A673 (cell line): ENCODE results near the gene CLSTN1. TPM values are rescaled to one million over a fixed set of nuclear protein-coding genes. Genes with fewer than 3 reads are reported as not detected.

Experiments used
- BruUV-seq: library from RNA; stranded (reverse); fragments of 400-500 nt; replicated peaks from 2 replicates; lab custom pipeline; 2021; lab: Mats Ljungman, UMichigan
- CTCF ChIA-PET: fragments of 300-600 bp; sonication (Branson Sonifier 250); formaldehyde crosslinking; loops from one replicate; lab custom pipeline; 2022; ENCODE audit warnings: antibody characterized with exemption; lab: Charles Lee
- POLR2A ChIA-PET: fragments of 300-600 bp; sonication (Branson Sonifier 250); formaldehyde crosslinking; loops from one replicate; lab custom pipeline; 2022; ENCODE audit warnings: antibody characterized with exemption; ENCODE audit not compliant: low non-redundant PET; lab: Charles Lee
- DNase-seq: peaks from one replicate; pipeline ENCODE4 v3.0.0-alpha.2; 2015; ENCODE audit warnings: low spot score
- H3K27ac ChIP-seq: fragments of 200-600 bp; sonication (generic); 2 replicates; pipeline ENCODE4 v1.5.1; 2016; ENCODE audit warnings: mixed run types, low read depth, mild to moderate bottlenecking, mixed read lengths, antibody characterized with exemption, low read length; ENCODE audit not compliant: poor library complexity, severe bottlenecking
- H3K27me3 ChIP-seq: fragments of 200-600 bp; sonication (generic); replicated peaks from 2 replicates; pipeline ENCODE4 v1.6.1; 2017; ENCODE audit warnings: mixed run types, low read depth, mild to moderate bottlenecking, mixed read lengths, antibody characterized with exemption, low read length; ENCODE audit not compliant: insufficient read depth, poor library complexity
- H3K36me3 ChIP-seq: fragments of 200-600 bp; sonication (generic); 2 replicates; pipeline ENCODE4 v1.6.1; 2016; ENCODE audit warnings: mixed run types, mild to moderate bottlenecking, mixed read lengths, antibody characterized with exemption, low read length; ENCODE audit not compliant: insufficient read depth, poor library complexity, severe bottlenecking
- H3K4me1 ChIP-seq: fragments of 200-600 bp; sonication (generic); 2 replicates; pipeline ENCODE4 v1.6.1; 2017; ENCODE audit warnings: mixed run types, mild to moderate bottlenecking, mixed read lengths, antibody characterized with exemption, low read length; ENCODE audit not compliant: insufficient read depth, poor library complexity, severe bottlenecking
- H3K4me3 ChIP-seq: fragments of 200-600 bp; sonication (generic); 2 replicates; pipeline ENCODE4 v1.5.1; 2016; ENCODE audit warnings: low read depth, mixed run types, mild to moderate bottlenecking, mixed read lengths, low read length; ENCODE audit not compliant: poor library complexity, severe bottlenecking
- H3K9me3 ChIP-seq: fragments of 200-600 bp; sonication (generic); 2 replicates; pipeline ENCODE4 v1.6.1; 2016; ENCODE audit warnings: mixed run types, low read depth, mild to moderate bottlenecking, mixed read lengths, antibody characterized with exemption, low read length; ENCODE audit not compliant: poor library complexity, severe bottlenecking
- CTCF ChIP-seq: fragments of 300-800, 200-600 bp; sonication (generic); conservative IDR thresholded peaks from 2 replicates; pipeline ENCODE4 v1.5.1; 2017; ENCODE audit warnings: low read depth, mild to moderate bottlenecking, antibody characterized with exemption, low read length, moderate library complexity, mixed read lengths
- EZH2 ChIP-seq: fragments of 200-600 bp; sonication (generic); IDR thresholded peaks from 2 replicates; pipeline ENCODE4 v1.6.1; 2017; ENCODE audit warnings: borderline replicate concordance, low read depth, mild to moderate bottlenecking, mixed read lengths, antibody characterized with exemption, low read length; ENCODE audit not compliant: poor library complexity, severe bottlenecking
- intact Hi-C: fragments of 100-400 bp; cut with micrococcal nuclease; formaldehyde crosslinking; loops from one replicate; pipeline ENCODE4 v1.10.0; 2022; ENCODE audit not compliant: unreplicated experiment
- total RNA-seq: library from RNA; stranded (reverse); gene quantifications from 2 replicates; pipeline ENCODE4 v1.2.3, GENCODE V29; 2021

The CLSTN1 gene
- total RNA-seq, 1 experiment from 2014 or later = 77.4 TPM

- DNase-seq = no peak
- intact Hi-C loops = no loop called here
- BruUV-seq = no TSS peak
- POLR2A ChIA-PET = no interaction called here
- Histone ChIP-seq H3K36me3 (no peaks in the 10 kb centered on the region), H3K4me3 (no peak overlapping the region), H3K9me3 (no peaks in the 10 kb centered on the region), H3K27ac (peak overlapping the region; percentile 37), H3K27me3 (no peaks in the 10 kb centered on the region), H3K4me1 (peaks cover 9% of the 10 kb centered on the region)
- TF ChIP-seq EZH2 (no peak), CTCF (no peak; the same call in 1 of the 2 replicates)
- CTCF ChIA-PET = interaction anchor here (0.7 to 1.0 kb wide), 3 partner anchors 10 to 681 kb away, joined by 3 to 4 read pairs (median 3); no protein-coding TSS in a partner anchor
These were observed 103.6 kb downstream of the CLSTN1 start for GRCh38 chr1:9719978-9720722.

- Histone ChIP-seq H3K27me3 (no peaks in the 10 kb centered on the region), H3K4me3 (no peak overlapping the region), H3K9me3 (no peaks in the 10 kb centered on the region), H3K4me1 (peaks cover 9% of the 10 kb centered on the region), H3K27ac (no peak overlapping the region), H3K36me3 (no peaks in the 10 kb centered on the region)
- BruUV-seq = no TSS peak
- no peak for DNase-seq
- TF ChIP-seq EZH2 (no peak), CTCF (no peak)
- intact Hi-C loops = no loop called here
- CTCF ChIA-PET = no interaction called here
- POLR2A ChIA-PET = no interaction called here
These were observed 105.6 kb downstream of the CLSTN1 start for GRCh38 chr1:9718006-9718680.

- ChIA-PET POLR2A (no interaction called here), CTCF (no interaction called here)
- H3K4me3 ChIP-seq = no peak overlapping the region
- intact Hi-C loops = no loop called here
- no peak for TF ChIP-seq EZH2
- no peak for TF ChIP-seq CTCF
- no peaks in the 10 kb centered on the region for H3K9me3 ChIP-seq
- H3K27ac ChIP-seq = no peak overlapping the region
- DNase-seq = no peak
- no peaks in the 10 kb centered on the region for H3K36me3 ChIP-seq
- no peaks in the 10 kb centered on the region for H3K27me3 ChIP-seq
- peaks cover 9% of the 10 kb centered on the region for H3K4me1 ChIP-seq
- no TSS peak for BruUV-seq
These were observed 106.4 kb downstream of the CLSTN1 start for GRCh38 chr1:9717193-9718005.
